Adrenal gland (tissue), 12 donors: ENCODE data around the gene TENT4A. TPM values are rescaled to one million over a fixed set of nuclear protein-coding genes. Genes with fewer than 3 reads are reported as not detected.

Experiments
- DNase-seq, 7 donors: peaks; one replicate each; pipeline ENCODE4 v3.0.0-alpha.2; 2019 to 2020
- H3K27ac ChIP-seq, 5 donors: fragments of 200-600 bp; sonication (generic) in 4 of 5; 1 replicate in 3 of 5; 2 replicates in 2 of 5; pipeline versions ENCODE4 v1.5.1 to v1.8.0; 2016 to 2020; ENCODE audit warnings: mild to moderate bottlenecking in 1 of 5
- H3K27me3 ChIP-seq: fragments of 200-600 bp; 2 replicates; pipeline ENCODE4 v1.8.0; 2021
- H3K36me3 ChIP-seq, 2 donors: fragments of 200-600 bp; replicated peaks in 1 of 2; 1 replicate in 1 of 2; 2 replicates in 1 of 2; pipeline versions ENCODE4 v1.5.1 to v1.8.0; 2018 to 2022
- H3K4me1 ChIP-seq, 2 donors: fragments of 200-600 bp; replicated peaks in 1 of 2; 1 replicate in 1 of 2; 2 replicates in 1 of 2; pipeline versions ENCODE4 v1.5.1 to v1.8.0; 2018 to 2021
- H3K4me3 ChIP-seq, 4 donors: fragments of 200-600 bp; sonication (generic) in 3 of 4; one replicate each; pipeline ENCODE4 v1.5.1; 2016 to 2018
- H3K9me3 ChIP-seq, 3 donors: fragments of 200-600 bp; sonication (generic) in 1 of 3; replicated peaks in 1 of 3; 1 replicate in 2 of 3; 2 replicates in 1 of 3; pipeline versions ENCODE4 v1.5.1 to v1.8.0; 2016 to 2021
- CTCF ChIP-seq, 6 experiments: fragments of 450-650 bp in 4 of 6; fragments of 200-600 bp in 2 of 6; sonication (generic) in 1 of 6; IDR thresholded peaks; 1 replicate in 5 of 6; 2 replicates in 1 of 6; pipeline versions ENCODE4 v1.5.1 to v1.8.0; 2016 to 2021; ENCODE audit warnings: antibody characterized with exemption in 6 of 6, mild to moderate bottlenecking in 2 of 6, moderate library complexity in 1 of 6
- POLR2A ChIP-seq, 2 donors: fragments of 450-650 bp; IDR thresholded peaks; one replicate each; pipeline ENCODE4 v1.6.1; 2017; ENCODE audit warnings: antibody characterized with exemption in 2 of 2, mild to moderate bottlenecking in 2 of 2, moderate library complexity in 1 of 2
- WGBS, 4 donors: extraction: QIAGEN DNeasy Blood & Tissue Kit in 2 of 4; methylation state at CpG; one replicate each; pipeline versions ENCODE4 v1.1.5 to v1.1.7; 2013 to 2017; 5-methylcytosine and 5-hydroxymethylcytosine counted together
- intact Hi-C, 2 donors: fragments of 100-400 bp; cut with DNase I; formaldehyde crosslinking; loops; one replicate each; pipeline versions ENCODE4 v1.14.1 to v1.15.0; 2022 to 2023
- polyA plus RNA-seq, 3 donors: library from polyadenylated mRNA; stranded (reverse); fragments of 200-250 nt in 2 of 3; fragments of 350-450 nt in 1 of 3; fragmentation: Illumina TruSeq in 1 of 3; extraction: RNeasy Lipid Tissue Mini Kit (QIAGEN cat#74804) in 1 of 3; gene quantifications; one replicate each; pipeline ENCODE4 v1.2.3, GENCODE V29; 2013 to 2014
- total RNA-seq, 9 donors: library from RNA; depleted of rRNA in 4 of 9; stranded (reverse); fragments of >200 nt in 4 of 9; fragments of 120-200 nt in 1 of 9; fragmentation: NEBNext Ultra II Directional in 1 of 9; extraction: Animal tissue kit (Norgen Biotek cat#: 25700) in 1 of 9; gene quantifications; one replicate each; pipeline versions ENCODE4 v1.1.0 to v1.2.4, GENCODE V29; 2013 to 2023
- donor health status: healthy with polysubstance abuse.
- donor health status: Bipolar disorder and iron deficiency.
- donor health status: DM: yes; HTN: yes; CAD: no.
- donor health status: DM: no; HTN: no; CAD: no.
- donor health status: DM: no; HTN: no; CAD: no.
- donor health status: DM: yes; HTN: yes; CAD: no.

The TENT4A gene
- total and polyA plus RNA-seq, 12 donors = 9.1 to 24.4 (median 14.4) TPM

GRCh38 chr5:6760686-6761085 lies 47.5 kb downstream of the TENT4A start:
- Histone ChIP-seq H3K27ac (no peak overlapping the region), H3K36me3 (peaks cover 0 to 8% of the 10 kb centered on the region in 2 donors), H3K4me1 (no peaks in the 10 kb centered on the region), H3K27me3 (no peaks in the 10 kb centered on the region), H3K4me3 (no peak overlapping the region), H3K9me3 (no peaks in the 10 kb centered on the region)
- intact Hi-C loops = loop anchor here in 1 of 2 donors (10.0 kb wide), 1 partner anchor 634 kb away; the partner anchor contains the start of gene ADCY2
- WGBS, 4 donors = 36 to 76% (median 63%) methylated on average over 9 of the region's 9 CpGs
- no peak for TF ChIP-seq CTCF (IDR thresholded peaks at IDR 0.05)
- no peak for TF ChIP-seq POLR2A (IDR thresholded peaks at IDR 0.05)
- DNase-seq = peak in 3 of 7 donors; percentile 26 to 38 (median 35)

DNA sequence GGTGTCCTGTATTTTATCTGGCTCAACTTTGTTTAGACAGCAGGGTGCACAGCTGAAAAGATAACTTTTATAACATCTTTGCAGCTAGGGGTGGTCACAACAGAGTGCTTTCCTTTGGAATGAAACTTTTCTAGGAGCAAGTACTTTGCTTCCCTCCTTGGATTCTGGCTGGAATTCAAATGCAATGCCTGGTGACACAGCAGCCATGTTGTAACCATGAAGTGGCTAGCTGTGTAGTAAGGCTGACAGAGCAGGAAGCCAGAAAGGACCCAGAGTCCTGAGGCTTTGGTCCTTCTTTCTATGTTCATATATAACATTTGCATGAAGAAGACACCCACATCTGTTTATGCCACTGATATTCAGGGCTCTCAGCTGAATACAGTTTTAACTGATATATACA lies 48.1 kb downstream of the TENT4A start:
- intact Hi-C loops = loop anchor here in 1 of 2 donors (10.0 kb wide), 1 partner anchor 633 kb away; the partner anchor contains the start of gene ADCY2
- Histone ChIP-seq H3K4me1 (peaks cover 4 to 6% of the 10 kb centered on the region in 2 donors), H3K36me3 (peaks cover 0 to 1% of the 10 kb centered on the region in 2 donors), H3K4me3 (no peak overlapping the region), H3K27ac (no peak overlapping the region), H3K9me3 (no peaks in the 10 kb centered on the region), H3K27me3 (no peaks in the 10 kb centered on the region)
- DNase-seq = no peak
- TF ChIP-seq POLR2A (IDR thresholded peaks at IDR 0.05) (no peak), CTCF (IDR thresholded peaks at IDR 0.05) (no peak)

- intact Hi-C loops = loop anchor here in 1 of 2 donors (10.0 kb wide), 1 partner anchor 633 kb away; the partner anchor contains the start of gene ADCY2
- Histone ChIP-seq H3K27ac (no peak overlapping the region), H3K36me3 (no peaks in the 10 kb centered on the region), H3K9me3 (no peaks in the 10 kb centered on the region), H3K4me3 (no peak overlapping the region), H3K27me3 (no peaks in the 10 kb centered on the region), H3K4me1 (peaks cover 4 to 14% of the 10 kb centered on the region in 2 donors)
- WGBS, 4 donors = 91 to 96% (median 93%) methylated on average over 5 to 8 of the region's 8 CpGs
- DNase-seq = no peak
- no peak for TF ChIP-seq POLR2A (IDR thresholded peaks at IDR 0.05)
- TF ChIP-seq CTCF (IDR thresholded peaks at IDR 0.05) = no peak
These were observed 48.9 kb downstream of the TENT4A start for GRCh38 chr5:6762116-6762515.

- peaks cover 4 to 14% of the 10 kb centered on the region in 2 donors for H3K4me1 ChIP-seq
- TF ChIP-seq CTCF (IDR thresholded peaks at IDR 0.05) (no peak), POLR2A (IDR thresholded peaks at IDR 0.05) (no peak)
- no peak overlapping the region for H3K4me3 ChIP-seq
- intact Hi-C loops = loop anchor here in 1 of 2 donors (10.0 kb wide), 1 partner anchor 632 kb away; the partner anchor contains the start of gene ADCY2
- no peaks in the 10 kb centered on the region for H3K27me3 ChIP-seq
- WGBS, 4 donors = 91 to 98% (median 95%) methylated on average over 7 to 8 of the region's 8 CpGs
- no peak overlapping the region for H3K27ac ChIP-seq
- no peak for DNase-seq
- H3K36me3 ChIP-seq = no peaks in the 10 kb centered on the region
- H3K9me3 ChIP-seq = no peaks in the 10 kb centered on the region
These were observed 49.5 kb downstream of the TENT4A start for GRCh38 chr5:6762697-6763096.
